Mesodermal cell (in vitro differentiated cells): ENCODE measurements around the gene SHC2.
"Not testable (repeated sequence)": the region's sequence is repeated elsewhere in the genome, so short reads cannot be mapped to it uniquely, and the experiment has no call there.

ENCODE experiments used
- H3K27ac ChIP-seq: 2 replicates; pipeline ENCODE4 v1.7.0; 2013; ENCODE audit warnings: mild to moderate bottlenecking, low read depth, low read length, moderate library complexity; ENCODE audit not compliant: severe bottlenecking
- H3K36me3 ChIP-seq: 2 replicates; pipeline ENCODE4 v1.7.1; 2013; ENCODE audit warnings: mild to moderate bottlenecking, low read length, moderate library complexity; ENCODE audit not compliant: control insufficient read depth, insufficient read depth
- H3K4me1 ChIP-seq: one replicate; pipeline ENCODE4 v1.7.1; 2013; ENCODE audit warnings: mild to moderate bottlenecking, low read length; ENCODE audit not compliant: insufficient read depth, control insufficient read depth, poor library complexity, severe bottlenecking
- H3K4me3 ChIP-seq: 2 replicates; pipeline ENCODE4 v1.7.0; 2013; ENCODE audit warnings: low read length, control low read depth, mild to moderate bottlenecking; ENCODE audit not compliant: insufficient read depth, poor library complexity, severe bottlenecking; ENCODE audit errors: extremely low read depth
- H3K9me3 ChIP-seq: 2 replicates; pipeline ENCODE4 v1.7.1; 2013; ENCODE audit warnings: mild to moderate bottlenecking, low read length, moderate library complexity; ENCODE audit not compliant: control insufficient read depth
- WGBS, 2 experiments: methylation state at CpG; one replicate each; pipeline ENCODE4 v1.1.5; 2013; ENCODE audit warnings: missing lambda C conversion rate in 2 of 2; ENCODE audit not compliant: insufficient coverage in 2 of 2; 5-methylcytosine and 5-hydroxymethylcytosine counted together

SHC2 gene

DNA sequence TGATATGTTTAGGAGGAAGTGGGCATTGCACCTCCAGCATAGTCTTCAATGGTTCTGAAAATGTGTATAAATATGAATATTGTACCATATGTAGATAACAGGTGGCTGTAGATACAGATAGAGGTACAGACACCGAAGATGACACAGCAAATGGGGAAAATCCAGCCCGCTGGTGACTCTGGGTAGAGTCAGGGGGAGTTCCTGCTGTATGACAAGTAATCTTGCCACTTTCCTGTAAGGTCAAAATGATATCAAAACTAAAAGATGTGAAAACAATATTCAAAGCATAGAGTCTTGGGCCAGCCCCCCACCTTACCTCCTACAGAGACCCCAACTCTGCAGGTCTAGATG is 69.7 kb downstream of the SHC2 start:
- no peaks in the 10 kb centered on the region for H3K4me1 ChIP-seq
- WGBS, 2 experiments = 83 to 93% methylated on average over 1 to 2 of the region's 2 CpGs
- H3K9me3 ChIP-seq = no peaks in the 10 kb centered on the region
- H3K36me3 ChIP-seq = no peaks in the 10 kb centered on the region
- H3K27ac ChIP-seq = no peak overlapping the region
- no peak overlapping the region for H3K4me3 ChIP-seq

DNA sequence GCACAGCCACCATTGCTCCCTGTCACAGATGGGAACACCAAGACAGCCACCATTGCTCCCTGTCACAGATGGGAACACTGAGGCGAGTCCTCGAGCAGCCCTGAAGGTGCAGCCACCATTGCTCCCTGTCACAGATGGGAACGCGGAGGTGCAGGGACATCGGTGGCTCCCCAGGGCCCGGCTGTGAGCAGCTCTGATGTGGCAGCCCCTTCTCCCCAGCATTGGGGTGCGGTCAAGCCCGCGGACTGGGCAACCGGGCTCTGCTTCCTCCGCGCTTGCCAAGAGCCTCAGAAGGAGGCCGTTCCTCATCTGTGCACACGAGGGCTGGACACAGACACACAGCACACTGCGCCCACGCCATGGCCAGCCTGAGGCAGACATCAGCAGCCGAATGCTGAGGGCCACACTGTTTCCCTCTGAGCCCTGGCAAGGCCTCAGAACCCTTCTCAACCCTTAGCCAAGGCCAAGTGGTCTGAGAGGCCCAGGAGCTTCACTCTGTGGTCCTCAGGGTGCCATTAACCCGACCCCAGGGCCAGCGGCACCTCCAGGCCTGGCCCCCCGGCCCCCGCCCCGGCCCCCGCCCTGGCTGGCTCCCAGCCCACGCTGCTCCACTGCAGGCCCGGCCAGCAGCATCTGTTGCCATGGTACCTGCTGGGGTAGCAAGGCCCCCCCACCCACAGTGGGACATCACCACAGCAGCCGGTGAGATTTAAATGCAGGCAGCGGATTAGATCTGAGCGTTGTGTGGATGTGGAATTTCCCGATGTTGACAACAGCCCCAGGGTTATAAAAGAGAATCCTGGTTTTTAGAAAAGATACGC is 70.2 kb downstream of the SHC2 start:
- no peaks in the 10 kb centered on the region for H3K9me3 ChIP-seq
- H3K36me3 ChIP-seq = no peaks in the 10 kb centered on the region
- H3K27ac ChIP-seq = no peak overlapping the region
- H3K4me1 ChIP-seq = no peaks in the 10 kb centered on the region
- no peak overlapping the region for H3K4me3 ChIP-seq
- 94 to 96% methylated on average over 21 to 28 of the region's 30 CpGs for WGBS, 2 experiments

DNA sequence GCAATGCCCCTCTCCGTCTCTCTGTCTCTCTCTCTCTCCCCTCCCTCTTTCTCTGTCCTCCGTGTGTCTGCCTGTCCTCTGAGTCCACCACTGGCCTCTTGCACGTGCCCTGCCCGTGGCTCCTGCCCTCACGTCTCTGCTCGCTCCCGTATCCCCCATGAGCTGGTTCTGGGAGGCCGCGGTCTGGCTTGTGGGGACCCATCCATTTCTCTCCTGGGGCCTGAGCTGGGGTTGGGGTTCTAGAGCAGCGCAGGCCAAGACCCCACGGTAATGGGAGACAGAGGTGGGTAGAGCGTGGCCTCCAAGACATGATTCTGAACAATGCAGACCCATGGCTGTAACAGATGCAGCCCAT is 70.9 kb downstream of the SHC2 start:
- no peaks in the 10 kb centered on the region for H3K9me3 ChIP-seq
- WGBS, 2 experiments = 91 to 96% methylated on average over 9 to 12 of the region's 12 CpGs
- no peaks in the 10 kb centered on the region for H3K36me3 ChIP-seq
- no peak overlapping the region for H3K4me3 ChIP-seq
- no peaks in the 10 kb centered on the region for H3K4me1 ChIP-seq
- H3K27ac ChIP-seq = no peak overlapping the region

DNA sequence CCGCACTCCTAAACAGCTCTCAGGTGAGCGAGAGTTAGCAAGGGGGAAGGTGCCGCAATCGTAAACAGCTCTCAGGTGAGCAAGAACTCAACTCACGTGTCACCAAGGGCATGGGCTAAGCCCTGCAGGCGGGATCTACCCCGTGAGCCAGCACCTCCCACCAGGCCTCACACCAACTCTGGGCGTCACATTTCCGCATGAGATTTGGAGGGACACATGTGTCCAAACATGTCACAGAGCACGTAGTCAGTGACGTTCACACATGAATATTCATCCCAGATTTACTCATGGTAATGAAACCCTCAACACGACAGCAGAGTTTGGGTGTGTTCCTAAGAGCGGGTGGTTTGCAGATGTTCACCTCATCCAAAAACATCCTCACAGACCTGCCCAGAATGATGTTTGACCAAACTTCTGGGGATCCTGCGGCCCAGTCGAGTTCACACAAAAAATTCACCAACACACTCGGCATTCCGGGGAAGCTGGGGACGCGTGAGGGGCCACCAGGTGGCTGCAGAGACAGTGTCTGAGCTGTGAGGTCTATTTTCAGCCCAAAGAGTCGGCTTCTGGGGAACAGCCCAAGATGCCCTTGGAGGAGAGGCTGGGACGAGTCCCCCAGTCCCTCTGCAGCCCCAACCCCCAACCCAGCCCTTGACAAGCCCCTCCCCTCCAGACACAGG is 71.4 kb downstream of the SHC2 start:
- Histone ChIP-seq H3K4me1 (peaks cover 2% of the 10 kb centered on the region), H3K9me3 (no peaks in the 10 kb centered on the region)
- 82 to 86% methylated on average over 15 to 21 of the region's 21 CpGs for WGBS, 2 experiments

DNA sequence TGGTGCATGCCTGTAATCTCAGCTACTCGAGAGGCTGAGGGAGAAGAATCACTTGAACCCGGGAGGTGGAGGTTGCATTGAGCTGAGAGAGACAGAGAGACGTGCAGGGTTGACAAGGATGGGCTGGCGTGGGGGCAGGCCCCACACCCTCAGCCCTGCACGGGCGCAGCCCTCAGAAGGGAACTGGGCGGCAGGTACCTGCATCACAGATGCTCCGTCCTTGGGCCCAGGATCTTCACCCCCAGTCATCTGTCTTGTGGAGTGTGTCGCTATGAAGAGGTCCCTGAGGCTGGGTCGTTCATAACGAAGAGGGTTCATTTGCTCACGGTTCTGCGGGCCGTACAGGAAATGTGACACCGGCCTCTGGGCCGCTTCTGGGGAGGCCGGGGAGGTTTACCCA is 72.1 kb downstream of the SHC2 start:
- no peaks in the 10 kb centered on the region for H3K9me3 ChIP-seq
- H3K27ac ChIP-seq = no peak overlapping the region
- H3K4me1 ChIP-seq = peaks cover 7% of the 10 kb centered on the region
- 92 to 93% methylated on average over 17 of the region's 17 CpGs for WGBS, 2 experiments
- H3K36me3 ChIP-seq = no peaks in the 10 kb centered on the region
- H3K4me3 ChIP-seq = no peak overlapping the region

More for the DNA sequence above, 71.4 kb downstream of the SHC2 start:
- Histone ChIP-seq H3K36me3 (no peaks in the 10 kb centered on the region), H3K4me3 (no peak overlapping the region), H3K27ac (no peak overlapping the region)

DNA sequence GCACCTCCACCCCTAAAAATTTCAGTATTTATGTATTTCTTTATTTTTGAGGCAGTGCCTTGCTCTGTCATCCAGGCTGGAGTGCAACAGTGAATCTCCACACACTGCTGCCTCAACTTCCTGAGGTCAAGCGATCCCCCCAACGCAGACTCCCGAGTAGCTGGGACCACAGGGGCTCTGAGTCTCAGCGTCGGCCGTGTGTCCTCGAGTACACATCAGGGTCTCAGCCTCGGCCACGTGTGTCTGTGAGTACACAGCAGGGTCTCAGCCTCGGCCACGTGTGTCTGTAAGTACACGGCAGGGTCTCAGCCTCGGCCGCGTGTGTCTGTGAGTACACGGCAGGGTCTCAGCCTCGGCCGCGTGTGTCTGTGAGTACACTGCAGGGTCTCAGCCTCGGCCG is 73.1 kb downstream of the SHC2 start:
- 90 to 92% methylated on average over 2 to 11 of the region's 21 CpGs for WGBS, 2 experiments
- no peak overlapping the region for H3K27ac ChIP-seq
- no peaks in the 10 kb centered on the region for H3K36me3 ChIP-seq

DNA sequence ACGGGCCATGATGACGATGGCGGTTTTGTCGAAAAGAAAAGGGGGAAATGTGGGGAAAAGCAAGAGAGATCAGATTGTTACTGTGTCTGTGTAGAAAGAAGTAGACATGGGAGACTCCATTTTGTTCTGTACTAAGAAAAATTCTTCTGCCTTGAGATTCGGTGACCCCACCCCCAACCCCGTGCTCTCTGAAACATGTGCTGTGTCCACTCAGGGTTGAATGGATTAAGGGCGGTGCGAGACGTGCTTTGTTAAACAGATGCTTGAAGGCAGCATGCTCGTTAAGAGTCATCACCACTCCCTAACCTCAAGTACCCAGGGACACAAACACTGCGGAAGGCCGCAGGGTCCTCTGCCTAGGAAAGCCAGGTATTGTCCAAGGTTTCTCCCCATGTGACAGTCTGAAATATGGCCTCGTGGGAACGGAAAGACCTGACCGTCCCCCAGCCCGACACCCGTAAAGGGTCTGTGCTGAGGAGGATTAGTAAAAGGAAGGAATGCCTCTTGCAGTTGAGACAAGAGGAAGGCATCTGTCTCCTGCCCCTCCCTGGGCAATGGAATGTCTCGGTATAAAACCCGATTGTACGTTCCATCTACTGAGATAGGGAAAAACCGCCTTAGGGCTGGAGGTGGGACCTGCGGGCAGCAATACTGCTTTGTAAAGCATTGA is 74.1 kb downstream of the SHC2 start:
- H3K9me3 ChIP-seq, H3K4me3 ChIP-seq, H3K4me1 ChIP-seq, H3K27ac ChIP-seq, H3K36me3 ChIP-seq: not testable (repeated sequence)
- WGBS, 2 experiments = 24 to 25% methylated on average over 5 to 7 of the region's 22 CpGs

More for the DNA sequence above, 73.1 kb downstream of the SHC2 start:
- H3K9me3 ChIP-seq = no peaks in the 10 kb centered on the region
- peaks cover 7% of the 10 kb centered on the region for H3K4me1 ChIP-seq
- H3K4me3 ChIP-seq = no peak overlapping the region

DNA sequence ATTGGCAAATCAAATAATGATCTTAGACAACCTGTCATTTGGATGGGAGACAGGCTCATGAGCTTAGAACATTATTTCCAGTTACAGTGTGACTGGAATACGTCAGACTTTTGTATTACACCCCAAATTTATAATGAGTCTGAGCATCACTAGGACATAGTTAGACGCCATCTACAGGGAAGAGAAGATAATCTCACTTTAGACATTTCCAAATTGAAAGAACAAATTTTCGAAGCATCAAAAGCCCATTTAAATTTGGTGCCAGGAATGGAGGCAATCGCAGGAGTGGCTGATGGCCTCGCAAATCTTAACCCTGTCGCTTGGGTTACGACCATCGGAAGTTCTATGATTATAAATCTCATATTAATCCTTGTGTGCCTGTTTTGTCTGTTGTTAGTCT is 74.6 kb downstream of the SHC2 start:
- not testable (repeated sequence) for H3K36me3 ChIP-seq, H3K9me3 ChIP-seq, H3K4me1 ChIP-seq, H3K27ac ChIP-seq, H3K4me3 ChIP-seq
- WGBS, 2 experiments = 88 to 95% methylated on average over 3 to 5 of the region's 8 CpGs

DNA sequence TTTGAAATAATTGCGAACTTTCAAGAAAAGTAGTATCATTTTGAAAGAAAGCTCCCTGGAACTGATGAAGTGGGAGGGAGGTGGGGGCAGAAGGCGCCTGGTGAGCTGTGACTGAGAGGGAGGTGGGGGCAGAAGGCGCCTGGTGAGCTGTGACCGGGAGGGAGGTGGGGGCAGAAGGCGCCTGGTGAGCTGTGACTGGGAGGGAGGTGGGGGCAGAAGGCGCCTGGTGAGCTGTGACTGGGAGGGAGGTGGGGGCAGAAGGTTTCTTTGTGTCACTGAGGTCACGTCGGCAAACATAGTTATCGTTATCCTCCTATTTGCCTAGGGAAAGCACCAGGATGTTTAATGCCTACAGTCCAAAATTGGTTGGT is 76.0 kb downstream of the SHC2 start:
- WGBS, 2 experiments = 79 to 80% methylated on average over 3 to 6 of the region's 9 CpGs
- Histone ChIP-seq H3K4me3 (no peak overlapping the region), H3K27ac (no peak overlapping the region), H3K4me1 (peaks cover 7% of the 10 kb centered on the region), H3K9me3 (no peaks in the 10 kb centered on the region), H3K36me3 (no peaks in the 10 kb centered on the region)

DNA sequence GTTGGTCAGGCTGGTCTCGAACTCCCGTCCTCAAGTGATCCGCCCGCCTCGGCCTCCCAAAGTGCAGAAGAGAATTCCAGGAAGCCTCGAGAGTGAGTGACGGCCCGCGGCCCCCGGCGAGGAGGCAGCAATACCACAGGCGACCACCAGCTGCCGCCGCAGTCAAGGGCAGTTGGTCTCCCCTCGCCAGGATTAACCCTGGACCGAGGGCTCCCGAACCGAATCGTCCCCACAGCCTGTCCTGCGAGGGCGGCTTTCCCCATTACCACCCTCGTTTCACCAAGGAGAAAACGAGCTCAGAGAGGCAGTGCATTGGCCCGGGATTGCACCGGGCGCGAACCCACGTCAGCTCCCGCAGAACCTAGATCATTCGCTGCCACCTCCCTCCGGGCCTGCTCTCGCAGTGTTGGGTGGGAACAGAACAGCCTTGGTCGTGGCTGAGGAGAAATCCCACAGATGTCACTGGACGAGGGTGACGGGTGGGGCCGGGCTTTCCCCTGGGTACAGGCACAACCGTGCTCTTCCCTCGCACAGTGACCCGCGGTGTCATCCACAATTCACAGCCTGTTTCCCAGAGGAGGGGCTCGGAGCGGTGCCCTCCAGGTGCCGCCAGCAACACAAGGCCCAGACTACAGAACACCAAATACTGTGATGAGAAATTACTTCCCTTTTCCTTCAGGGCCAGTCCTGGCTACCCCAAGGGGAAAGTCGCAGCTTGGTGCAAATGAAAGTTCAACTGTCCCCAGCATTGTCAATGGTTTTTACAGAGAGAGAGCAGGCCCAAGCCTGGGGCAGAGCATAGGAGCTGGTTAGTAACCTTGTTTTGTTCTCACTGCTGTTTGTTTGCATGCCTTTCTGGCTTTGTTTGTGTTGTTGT is 76.7 kb downstream of the SHC2 start:
- peaks cover 7% of the 10 kb centered on the region for H3K4me1 ChIP-seq
- no peak overlapping the region for H3K4me3 ChIP-seq
- 44 to 53% methylated on average over 34 to 42 of the region's 44 CpGs for WGBS, 2 experiments
- no peak overlapping the region for H3K27ac ChIP-seq
- H3K9me3 ChIP-seq = no peaks in the 10 kb centered on the region
- H3K36me3 ChIP-seq = no peaks in the 10 kb centered on the region
